Ascending aorta (tissue), 2 donors: Measurements from ENCODE around the gene MORF4L1. TPM values are rescaled to one million over a fixed set of nuclear protein-coding genes. Genes with fewer than 3 reads are reported as not detected.

Experiments used
- DNase-seq, 2 donors: peaks; one replicate each; pipeline ENCODE4 v3.0.0-alpha.2; 2019; ENCODE audit warnings: low spot score in 2 of 2
- H3K27ac ChIP-seq, 2 donors: fragments of 200-600 bp; sonication (generic); one replicate each; pipeline ENCODE4 v1.5.1; 2016 to 2017; ENCODE audit warnings: mild to moderate bottlenecking in 1 of 2
- H3K27me3 ChIP-seq: fragments of 200-600 bp; sonication (generic); one replicate; pipeline ENCODE4 v1.5.1; 2017
- H3K36me3 ChIP-seq, 2 donors: fragments of 200-600 bp; sonication (generic); one replicate each; pipeline ENCODE4 v1.5.1; 2016
- H3K4me1 ChIP-seq, 2 donors: fragments of 200-600 bp; sonication (generic); one replicate each; pipeline ENCODE4 v1.5.1; 2016 to 2017; ENCODE audit warnings: mild to moderate bottlenecking in 1 of 2
- H3K4me3 ChIP-seq, 2 donors: fragments of 200-600 bp; sonication (generic); one replicate each; pipeline ENCODE4 v1.5.1; 2016 to 2017; ENCODE audit warnings: mild to moderate bottlenecking in 1 of 2
- H3K9me3 ChIP-seq, 2 donors: fragments of 200-600 bp; sonication (generic); one replicate each; pipeline ENCODE4 v1.5.1; 2016
- CTCF ChIP-seq, 3 experiments: fragments of 200-600 bp in 2 of 3; fragments of 450-650 bp in 1 of 3; sonication (generic) in 2 of 3; IDR thresholded peaks; one replicate each; pipeline ENCODE4 v1.5.1; 2016 to 2019; ENCODE audit warnings: antibody characterized with exemption in 3 of 3, mild to moderate bottlenecking in 1 of 3, moderate library complexity in 1 of 3
- intact Hi-C: fragments of 100-400 bp; cut with DNase I; formaldehyde crosslinking; loops from one replicate; pipeline ENCODE4 v1.15.1; 2023
- total RNA-seq: library from RNA; depleted of rRNA; stranded (reverse); fragments of >200 nt; gene quantifications from one replicate; pipeline ENCODE4 v1.1.0, GENCODE V29; 2016

The MORF4L1 gene
- total RNA-seq, 1 donor from 2014 or later, result 108 TPM

- Histone ChIP-seq H3K4me1 (peaks cover 7 to 39% of the 10 kb centered on the region in 2 donors), H3K27me3 (no peaks in the 10 kb centered on the region), H3K9me3 (no peaks in the 10 kb centered on the region), H3K36me3 (peaks cover 48 to 50% of the 10 kb centered on the region in 2 donors), H3K27ac (peak overlapping the region; percentile 81), H3K4me3 (no peak overlapping the region)
- peak in 1 of 2 donors; percentile 57 for DNase-seq
- intact Hi-C loops, result loop anchor here (2.0 kb wide), 1 partner anchor 63 kb away; no protein-coding TSS in a partner anchor
- no peak for TF ChIP-seq CTCF (IDR thresholded peaks at IDR 0.05)
Measured at GRCh38 chr15:78915341-78916087, 42.8 kb downstream of the MORF4L1 start.

- Histone ChIP-seq H3K27me3 (no peaks in the 10 kb centered on the region), H3K9me3 (no peaks in the 10 kb centered on the region), H3K4me3 (no peak overlapping the region), H3K27ac (peak overlapping the region; percentile 81), H3K4me1 (peaks cover 7 to 37% of the 10 kb centered on the region in 2 donors), H3K36me3 (peaks cover 47 to 49% of the 10 kb centered on the region in 2 donors)
- TF ChIP-seq CTCF (IDR thresholded peaks at IDR 0.05), result no peak
- no peak for DNase-seq
- intact Hi-C loops, result no loop called here
Measured at GRCh38 chr15:78916088-78916487, 43.4 kb downstream of the MORF4L1 start.

GRCh38 chr15:78917888-78918287, 45.2 kb downstream of the MORF4L1 start:
- TF ChIP-seq CTCF (IDR thresholded peaks at IDR 0.05), result no peak
- peaks cover 49 to 56% of the 10 kb centered on the region in 2 donors for H3K36me3 ChIP-seq
- no peaks in the 10 kb centered on the region for H3K27me3 ChIP-seq
- no peak overlapping the region for H3K4me3 ChIP-seq
- peak overlapping the region in 1 of 2 donors; percentile 4 for H3K27ac ChIP-seq
- intact Hi-C loops, result no loop called here
- DNase-seq, result no peak
- H3K4me1 ChIP-seq, result peaks cover 7 to 35% of the 10 kb centered on the region in 2 donors
- no peaks in the 10 kb centered on the region for H3K9me3 ChIP-seq

- no peak overlapping the region for H3K4me3 ChIP-seq
- no peak for DNase-seq
- intact Hi-C loops, result no loop called here
- H3K4me1 ChIP-seq, result peaks cover 0 to under 1% of the 10 kb centered on the region in 2 donors
- no peak overlapping the region for H3K27ac ChIP-seq
- peaks cover 62 to 83% of the 10 kb centered on the region in 2 donors for H3K36me3 ChIP-seq
- no peaks in the 10 kb centered on the region for H3K27me3 ChIP-seq
- H3K9me3 ChIP-seq, result no peaks in the 10 kb centered on the region
- no peak for TF ChIP-seq CTCF (IDR thresholded peaks at IDR 0.05)
Measured at GRCh38 chr15:78921517-78921916, 48.8 kb downstream of the MORF4L1 start.

- peak overlapping the region in 1 of 2 donors; percentile 21 for H3K27ac ChIP-seq
- H3K27me3 ChIP-seq, result no peaks in the 10 kb centered on the region
- H3K4me1 ChIP-seq, result no peaks in the 10 kb centered on the region
- intact Hi-C loops, result no loop called here
- no peak overlapping the region for H3K4me3 ChIP-seq
- TF ChIP-seq CTCF (IDR thresholded peaks at IDR 0.05), result no peak
- no peaks in the 10 kb centered on the region for H3K9me3 ChIP-seq
- DNase-seq, result no peak
- H3K36me3 ChIP-seq, result peaks cover 62 to 87% of the 10 kb centered on the region in 2 donors
Measured at GRCh38 chr15:78921940-78922339, 49.2 kb downstream of the MORF4L1 start.
